ENCODE measurements around the gene ERBB4.

DNA sequence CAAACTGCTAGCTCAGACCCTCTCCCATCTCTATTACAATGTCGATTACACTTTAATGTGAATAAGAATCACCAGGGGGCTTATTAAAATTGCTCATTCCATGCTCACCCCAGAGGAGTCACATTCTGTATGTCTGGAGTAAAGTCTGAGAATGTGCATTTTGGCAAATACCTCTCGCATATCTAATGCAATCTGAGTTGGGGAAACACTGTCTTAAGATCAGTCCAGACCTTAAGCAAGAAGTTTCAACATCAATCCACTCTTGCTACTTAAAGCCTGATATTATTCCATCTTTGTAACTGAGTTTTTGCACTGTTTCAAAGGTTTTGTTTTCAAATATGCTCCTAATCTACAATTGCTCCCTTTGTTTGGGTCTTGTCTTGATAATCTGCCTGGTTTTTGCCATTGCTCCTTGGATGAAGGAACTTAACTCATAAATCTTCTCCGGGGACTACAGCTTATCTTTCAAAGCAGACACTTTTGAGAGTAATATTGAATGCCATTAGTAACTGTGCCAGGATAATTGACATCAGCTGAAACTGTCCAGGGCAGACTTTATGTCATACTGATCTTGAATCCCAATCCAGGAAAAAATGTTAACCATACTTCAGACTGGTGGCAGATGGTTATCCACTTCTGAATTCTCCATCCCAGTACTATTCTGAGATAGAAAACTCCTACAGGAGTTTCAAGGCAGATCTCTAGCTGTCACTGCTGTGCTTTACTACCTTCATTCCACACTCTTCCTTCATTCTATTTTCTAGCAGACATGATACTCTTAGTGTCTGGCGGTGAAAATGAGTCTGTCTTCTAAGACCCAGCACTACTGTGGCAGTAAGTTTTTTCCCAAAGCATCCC is 200.9 kb downstream of the ERBB4 start:
- no peak for TF ChIP-seq CTCF (IDR thresholded peaks at IDR 0.05)
- no peak for TF ChIP-seq POLR2AphosphoS5 (IDR thresholded peaks at IDR 0.05)
